NCI-H2029 (cell line): ENCODE data around the gene MORC2.

ENCODE experiments used
- DNase-seq: peaks from one replicate; lab custom pipeline; 2025; lab: John Stamatoyannopoulos, UW

The MORC2 gene

DNA sequence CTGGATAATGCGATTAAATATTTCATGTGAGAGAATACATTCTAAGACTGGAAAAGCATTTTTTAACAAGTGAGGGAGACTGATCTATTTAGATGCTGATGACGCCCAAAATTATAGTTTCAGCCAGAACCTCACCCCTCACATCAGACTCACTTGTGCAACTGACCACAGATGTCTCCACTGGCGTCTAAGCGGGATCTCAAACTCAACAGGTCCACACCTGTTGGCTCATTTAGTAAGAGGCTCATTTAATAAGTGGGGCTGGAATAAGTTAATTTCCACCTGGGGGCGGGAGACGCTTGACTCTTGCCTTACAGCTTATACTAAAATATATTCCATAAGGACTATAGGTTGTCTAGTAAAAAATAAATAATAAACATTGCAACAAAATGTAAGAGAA lies 47.5 kb downstream of the MORC2 start:
- no peak for DNase-seq

DNA sequence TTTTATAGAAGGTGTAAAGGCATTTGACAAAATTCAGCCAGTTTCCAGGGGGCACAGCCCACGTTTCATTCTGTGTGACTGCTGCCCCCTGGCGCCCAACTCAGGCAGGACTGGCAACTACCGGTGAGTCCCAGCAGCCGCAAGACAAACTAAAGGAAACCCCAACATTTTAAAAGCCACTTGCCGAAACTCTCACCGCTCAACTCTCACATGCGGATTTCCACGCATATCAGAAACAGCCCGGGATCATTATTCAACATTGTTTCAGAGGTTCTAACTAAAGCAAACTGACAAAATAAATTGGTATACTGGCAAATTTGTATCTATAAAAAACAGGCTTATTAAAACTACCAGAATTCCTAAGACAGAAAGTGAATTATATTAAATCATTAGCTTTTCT lies 48.2 kb downstream of the MORC2 start:
- DNase-seq, result no peak

DNA sequence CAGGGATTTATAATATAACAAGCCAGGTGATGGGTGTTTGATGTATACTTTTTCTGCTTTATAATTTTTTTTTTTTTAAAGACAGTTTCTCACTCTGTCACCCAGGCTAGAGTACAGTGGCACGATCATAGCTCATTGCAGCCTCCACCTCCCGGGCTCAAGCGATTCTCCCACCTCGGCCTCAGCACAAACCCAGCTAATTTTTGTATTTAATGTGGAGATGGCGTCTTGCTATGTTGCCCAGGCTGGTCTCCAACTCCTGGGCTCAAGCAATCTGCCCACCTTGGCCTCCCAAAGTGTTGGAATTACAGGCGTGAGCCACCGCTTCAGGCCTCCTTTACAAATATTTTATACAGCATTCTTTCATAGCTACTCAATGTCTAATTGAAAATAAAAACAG lies 48.6 kb downstream of the MORC2 start:
- DNase-seq, result no peak

DNA sequence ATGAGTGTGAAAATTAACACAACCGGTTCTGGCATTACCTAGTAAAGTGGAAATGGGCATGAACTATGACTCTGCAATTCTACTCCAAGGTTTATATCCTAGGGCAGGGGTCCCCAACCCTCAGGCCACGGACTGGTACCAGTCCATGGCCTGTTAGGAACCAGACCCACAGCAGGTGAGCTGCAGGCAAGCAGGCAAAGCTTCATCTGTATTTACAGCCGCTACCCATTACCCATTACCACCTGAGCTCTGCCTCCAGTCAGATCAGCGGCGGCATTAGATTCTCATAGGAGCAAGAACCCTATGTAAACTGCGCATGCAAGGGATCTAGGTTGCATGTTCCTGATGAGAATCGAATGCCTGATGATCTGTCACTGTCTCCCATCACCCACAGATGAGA lies 49.8 kb downstream of the MORC2 start:
- no peak for DNase-seq

DNA sequence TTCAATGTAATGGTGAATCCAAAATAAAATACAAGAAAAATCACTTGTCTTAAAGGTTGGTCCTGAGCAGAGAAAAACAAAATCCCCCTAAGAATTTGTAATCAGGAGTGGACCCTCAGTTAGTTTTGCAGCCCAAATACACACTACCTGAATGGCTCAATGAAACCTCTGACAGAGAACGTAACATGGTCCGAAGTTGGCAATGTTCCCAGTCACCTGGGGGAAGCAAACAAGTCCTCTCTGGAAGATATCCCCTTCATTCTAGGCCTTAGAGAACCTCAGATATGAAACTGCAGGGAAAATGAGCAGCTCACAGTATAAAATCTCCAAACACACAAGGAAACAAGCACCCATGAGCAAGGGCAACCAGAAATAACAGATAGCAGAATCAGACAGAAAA lies 58.2 kb downstream of the MORC2 start:
- no peak for DNase-seq

DNA sequence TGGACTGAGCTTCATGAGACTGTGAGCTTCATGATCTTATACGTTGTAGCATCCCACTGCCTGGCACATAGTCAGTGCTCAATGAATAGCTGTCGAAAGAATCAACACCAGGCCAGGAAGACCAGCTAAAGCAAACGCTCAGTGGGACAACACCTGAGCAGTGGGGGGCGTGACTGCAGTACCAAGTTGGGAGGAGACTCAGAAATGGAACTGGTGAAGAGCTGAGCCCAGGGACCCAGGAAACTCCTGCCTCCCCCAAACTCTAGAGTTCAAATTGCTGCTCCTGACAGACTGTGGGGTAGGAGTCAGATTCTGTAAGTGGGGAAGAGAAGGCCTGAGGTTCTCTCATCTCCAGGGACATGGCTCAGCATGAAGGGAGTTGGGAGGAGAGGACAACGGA lies 59.3 kb downstream of the MORC2 start:
- no peak for DNase-seq

DNA sequence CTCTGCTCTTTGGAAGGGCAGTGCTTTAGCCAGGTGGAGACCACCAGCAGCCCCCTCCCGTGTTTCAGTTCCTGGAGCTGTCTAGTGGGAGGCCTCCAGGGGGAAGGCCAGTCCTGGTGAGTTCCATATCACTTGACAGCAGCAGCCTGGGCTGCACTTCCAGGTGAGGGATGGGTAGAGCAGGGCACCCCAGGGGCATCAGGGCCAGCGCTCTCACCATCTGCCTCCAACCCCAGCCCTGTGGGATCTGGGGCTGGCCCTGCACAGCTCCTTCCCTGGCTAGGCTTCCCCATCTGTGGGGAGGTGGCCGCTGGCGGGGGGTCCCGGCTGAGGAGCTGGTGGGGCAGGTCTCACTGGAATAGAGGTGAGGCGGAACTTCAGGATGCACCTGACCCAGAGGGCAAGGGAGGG lies 60.5 kb downstream of the MORC2 start:
- no peak for DNase-seq

DNA sequence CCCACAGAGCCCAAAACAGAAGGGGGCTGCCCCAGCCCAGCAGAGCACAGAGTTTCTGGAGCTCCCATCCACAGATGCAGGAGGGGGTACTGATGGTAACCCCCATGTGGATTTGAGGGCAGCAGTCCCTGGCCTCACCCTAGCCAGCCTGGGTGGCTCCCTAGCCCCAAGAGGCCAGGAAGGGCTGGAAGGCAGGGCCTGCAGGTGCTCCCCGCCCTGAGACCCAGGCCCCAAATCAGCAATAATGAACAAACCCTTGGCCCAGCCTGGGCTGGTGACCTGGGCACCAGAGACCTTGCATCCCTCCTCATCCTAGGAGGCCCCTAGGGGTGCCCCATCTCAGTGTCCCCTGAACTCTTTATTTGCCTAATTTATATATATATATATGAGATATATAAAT lies 61.6 kb downstream of the MORC2 start:
- no peak for DNase-seq

DNA sequence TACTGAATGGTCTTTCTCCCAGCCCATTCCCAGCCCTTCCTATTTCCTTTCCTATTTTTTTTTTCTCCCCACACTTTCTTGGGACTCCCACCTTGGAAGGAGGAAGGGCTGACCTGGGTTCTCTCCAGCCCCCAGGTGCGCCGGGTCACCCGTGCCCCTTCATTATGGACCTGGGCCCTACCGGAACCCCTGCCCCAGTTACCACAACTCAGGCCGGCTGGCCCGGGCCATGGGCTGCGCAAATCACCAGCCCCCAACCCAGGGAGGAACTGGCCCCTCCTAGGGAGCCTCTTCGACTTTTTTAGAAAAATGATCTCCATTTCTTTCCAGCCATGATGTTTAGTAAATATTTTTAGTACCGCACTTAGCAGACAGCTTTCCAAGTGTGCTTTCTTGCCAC lies 62.2 kb downstream of the MORC2 start:
- DNase-seq, result no peak

DNA sequence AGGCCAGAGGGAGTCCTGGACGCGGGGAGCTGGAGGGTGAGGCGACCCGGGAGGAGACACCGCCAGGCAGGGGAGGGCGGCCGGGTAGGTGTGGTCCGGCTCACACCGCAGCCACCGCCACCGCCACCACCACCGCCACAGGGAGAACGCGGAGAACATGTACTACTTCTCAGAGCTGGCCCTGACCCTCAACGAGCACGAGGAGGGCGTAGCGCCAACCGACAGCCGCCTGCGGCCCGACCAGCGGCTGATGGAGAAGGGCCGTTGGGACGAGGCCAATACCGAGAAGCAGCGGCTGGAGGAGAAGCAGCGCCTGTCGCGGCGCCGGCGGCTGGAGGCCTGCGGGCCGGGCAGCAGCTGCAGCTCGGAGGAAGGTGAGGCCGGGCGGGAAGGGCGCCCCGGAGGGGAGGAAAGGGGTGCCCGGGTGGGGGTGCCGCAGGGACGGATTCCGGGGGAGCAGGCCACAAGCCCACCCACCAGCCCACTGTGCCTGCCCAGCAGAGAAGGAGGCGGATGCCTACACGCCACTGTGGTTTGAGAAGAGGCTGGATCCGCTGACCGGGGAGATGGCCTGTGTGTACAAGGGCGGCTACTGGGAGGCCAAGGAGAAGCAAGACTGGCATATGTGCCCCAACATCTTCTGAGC lies 62.8 kb downstream of the MORC2 start:
- no peak for DNase-seq

DNA sequence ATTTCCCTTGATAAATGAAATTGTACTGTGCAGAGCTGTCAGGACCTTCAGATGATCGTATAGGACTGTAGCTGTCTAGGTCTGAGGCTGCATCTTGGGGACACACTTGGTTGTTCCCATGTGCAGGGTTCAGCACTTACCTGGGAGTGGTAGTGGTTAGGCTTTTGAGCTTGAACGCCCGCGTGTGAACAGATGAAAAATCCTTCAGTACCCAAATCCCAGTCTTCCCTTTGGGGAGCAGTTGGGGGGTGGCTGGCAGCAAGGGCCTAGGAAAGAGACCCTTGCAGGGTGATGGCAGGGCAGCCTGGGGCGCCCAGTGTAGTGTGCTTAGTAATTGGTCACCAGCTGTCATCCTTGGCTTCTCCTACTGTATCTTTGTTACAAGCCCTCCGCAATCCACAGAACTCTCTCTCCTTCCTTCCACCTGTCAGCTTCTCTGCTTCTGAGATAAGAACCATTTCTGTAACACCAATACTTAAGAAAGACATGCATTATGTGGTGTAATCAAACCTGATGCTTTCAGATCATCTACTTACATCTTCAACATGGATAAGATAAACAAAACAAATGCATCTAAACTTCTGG lies 64.6 kb downstream of the MORC2 start:
- no peak for DNase-seq

DNA sequence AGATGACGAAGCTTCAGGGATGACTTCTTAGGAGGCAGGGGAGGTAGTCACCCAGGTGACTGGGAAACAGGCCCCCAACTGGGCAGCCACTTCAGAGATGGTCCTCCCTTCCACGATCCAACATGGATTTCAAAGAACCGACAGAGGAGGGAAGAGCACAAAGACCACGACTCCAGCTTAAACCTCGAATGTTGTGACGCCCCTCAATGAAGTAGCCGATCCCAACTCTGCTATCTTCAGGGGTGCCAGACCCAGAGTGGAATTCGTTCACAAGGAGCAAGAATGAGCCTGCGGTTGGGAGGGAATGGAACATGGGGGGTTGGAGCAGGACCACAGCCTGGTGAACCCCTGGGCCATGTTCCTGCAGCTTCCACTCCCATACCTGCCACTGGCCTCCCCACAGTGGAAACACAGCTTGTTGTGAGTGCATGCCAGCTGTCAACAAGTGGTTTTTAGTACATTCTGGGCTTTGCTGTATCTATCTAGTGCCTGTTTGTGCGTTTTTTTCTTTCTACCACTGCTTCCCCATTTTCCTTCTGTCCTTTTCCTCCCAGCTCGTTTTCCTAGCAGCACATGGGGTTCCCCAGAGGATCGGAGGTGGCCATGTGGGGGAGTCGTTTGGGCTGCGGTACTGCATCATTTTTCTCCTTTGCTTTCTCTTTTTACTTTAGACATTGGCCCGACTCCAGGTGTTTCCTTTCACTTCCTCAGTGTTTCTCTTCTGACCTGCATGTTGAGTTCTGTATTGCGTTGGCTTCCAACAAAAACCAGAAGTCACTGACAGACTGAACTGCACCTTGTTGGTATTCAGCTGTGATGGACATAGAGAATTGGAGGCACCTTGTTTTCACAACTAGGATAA lies 65.8 kb downstream of the MORC2 start:
- DNase-seq, result no peak

DNA sequence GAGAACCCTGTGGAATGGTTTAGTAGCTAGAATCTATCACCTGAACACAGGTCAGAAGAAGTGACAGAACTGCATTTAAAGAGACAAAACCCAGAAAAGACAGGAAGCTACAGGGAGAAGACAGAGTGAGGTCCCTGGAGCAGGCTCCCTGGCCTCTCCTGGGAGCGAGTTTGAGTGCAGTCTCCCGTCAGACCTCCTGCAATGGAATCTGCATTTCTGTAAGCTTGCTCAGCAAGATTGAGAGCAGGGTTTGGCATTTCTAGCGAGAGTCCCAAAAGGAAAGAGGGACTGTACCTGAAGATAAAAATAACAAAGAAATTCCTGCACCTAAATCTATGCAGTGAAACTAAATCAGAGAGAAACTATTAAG lies 74.2 kb downstream of the MORC2 start:
- no peak for DNase-seq

DNA sequence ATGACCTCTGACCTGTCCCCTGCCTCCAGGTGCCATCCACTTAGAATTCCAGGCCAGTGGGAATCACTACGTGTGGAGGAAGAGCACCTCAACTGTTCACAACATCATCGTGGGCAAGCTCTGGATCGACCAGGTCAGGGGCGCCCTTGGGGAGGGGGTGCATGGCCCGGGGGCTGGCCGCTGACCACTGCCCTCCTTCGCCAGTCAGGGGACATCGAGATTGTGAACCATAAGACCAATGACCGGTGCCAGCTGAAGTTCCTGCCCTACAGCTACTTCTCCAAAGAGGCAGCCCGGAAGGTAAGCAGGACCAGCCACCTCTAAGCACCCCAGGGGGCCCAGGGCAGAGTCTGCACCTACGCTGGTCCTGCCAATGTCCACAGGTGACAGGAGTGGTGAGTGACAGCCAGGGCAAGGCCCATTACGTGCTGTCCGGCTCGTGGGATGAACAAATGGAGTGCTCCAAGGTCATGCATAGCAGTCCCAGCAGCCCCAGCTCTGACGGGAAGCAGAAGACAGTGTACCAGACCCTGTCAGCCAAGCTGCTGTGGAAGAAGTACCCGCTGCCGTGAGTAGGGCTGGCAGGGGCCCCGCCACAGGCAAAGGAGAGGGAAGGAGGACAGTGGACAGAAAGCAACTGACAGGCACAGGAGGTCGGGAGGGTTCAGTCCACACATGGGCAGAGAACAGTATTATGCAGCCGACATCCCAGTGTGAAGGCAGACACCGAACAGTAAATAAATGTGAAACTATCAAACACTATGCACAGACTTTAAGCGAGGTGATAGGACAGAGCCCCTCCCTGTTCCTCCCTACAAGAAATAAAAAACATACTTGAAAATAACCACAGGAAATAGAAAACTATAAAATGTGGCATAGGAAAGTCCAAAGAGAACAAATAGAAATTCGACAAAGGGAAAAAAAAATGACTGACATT lies 74.9 kb downstream of the MORC2 start:
- DNase-seq, result no peak

DNA sequence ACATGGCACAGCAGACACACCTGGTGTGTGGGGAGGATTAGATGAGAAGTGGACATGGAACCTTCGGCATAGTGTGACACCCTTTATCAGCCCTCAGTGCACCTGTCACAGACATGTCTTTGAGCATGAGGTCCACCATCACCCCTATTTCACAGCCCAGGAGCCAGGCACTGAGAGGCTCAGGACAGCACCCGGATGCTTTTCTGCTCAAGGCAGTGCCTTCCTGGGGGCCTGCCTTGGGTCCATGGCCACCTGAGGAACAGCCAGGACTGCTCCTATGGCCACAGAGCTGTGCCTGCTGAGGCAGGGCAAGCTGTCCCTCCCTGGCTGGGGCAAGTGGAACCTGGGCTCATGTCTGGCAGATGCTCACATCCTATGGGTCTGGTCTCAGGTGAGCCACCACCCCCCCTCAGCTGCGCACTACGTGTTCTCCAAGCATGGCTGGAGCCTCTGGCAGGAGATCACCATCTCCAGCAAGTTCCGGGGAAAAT lies 75.8 kb downstream of the MORC2 start:
- DNase-seq, result no peak

DNA sequence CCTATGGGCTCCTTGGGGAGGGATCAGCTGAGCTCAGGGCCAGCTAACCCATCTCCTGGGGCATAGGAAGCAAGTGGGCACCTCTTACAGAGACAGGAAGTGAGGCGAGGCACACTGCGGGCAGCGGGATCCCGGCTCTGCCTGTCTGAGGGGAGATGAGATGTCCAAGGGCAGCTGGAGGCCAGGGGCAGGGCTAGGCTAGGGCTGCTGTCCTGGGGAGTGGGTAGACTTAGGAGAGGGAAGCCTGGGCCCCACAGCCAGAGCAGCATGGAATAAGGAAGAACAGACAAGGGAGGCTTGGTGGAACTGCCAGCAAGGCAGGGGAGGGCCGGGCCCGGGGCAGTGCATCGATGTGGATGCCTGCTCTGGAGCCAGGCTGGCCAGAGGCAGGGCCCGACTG lies 76.3 kb downstream of the MORC2 start:
- DNase-seq, result no peak

DNA sequence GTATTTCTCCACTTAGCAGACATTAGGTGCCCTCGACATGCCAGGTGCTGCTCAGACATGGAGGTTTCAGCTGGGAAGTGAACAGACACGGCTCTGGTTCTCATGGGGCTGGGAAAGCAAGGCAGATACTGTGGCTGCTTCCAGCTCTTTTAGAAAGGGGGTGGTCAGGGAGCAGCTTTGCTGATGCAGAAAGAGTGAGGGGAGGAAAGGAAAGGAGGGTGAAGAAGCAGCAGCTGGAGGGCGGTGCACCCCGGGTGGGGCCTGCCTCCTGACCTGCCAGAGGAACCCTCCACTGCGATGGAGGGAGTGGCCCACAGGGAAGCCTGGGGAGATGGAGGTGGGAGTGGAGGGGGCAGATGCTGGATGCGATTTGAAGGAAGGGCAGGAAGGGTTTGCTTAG lies 76.8 kb downstream of the MORC2 start:
- DNase-seq, result no peak

DNA sequence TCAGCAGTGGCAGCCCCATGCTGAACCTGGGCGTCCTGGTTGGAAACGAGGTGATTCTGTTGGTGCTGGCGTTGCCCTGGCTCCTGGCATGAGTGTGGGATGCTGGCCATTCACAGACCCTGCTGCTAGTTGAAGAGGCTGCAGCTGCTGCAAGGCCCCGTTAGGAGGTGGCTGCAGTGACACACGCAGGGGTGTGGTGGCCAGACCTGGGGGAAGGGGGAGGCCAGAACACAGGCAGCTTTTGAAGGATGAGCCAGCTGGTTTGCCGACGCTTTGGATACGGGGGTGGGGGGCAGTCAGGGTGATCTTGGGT lies 77.2 kb downstream of the MORC2 start:
- no peak for DNase-seq

DNA sequence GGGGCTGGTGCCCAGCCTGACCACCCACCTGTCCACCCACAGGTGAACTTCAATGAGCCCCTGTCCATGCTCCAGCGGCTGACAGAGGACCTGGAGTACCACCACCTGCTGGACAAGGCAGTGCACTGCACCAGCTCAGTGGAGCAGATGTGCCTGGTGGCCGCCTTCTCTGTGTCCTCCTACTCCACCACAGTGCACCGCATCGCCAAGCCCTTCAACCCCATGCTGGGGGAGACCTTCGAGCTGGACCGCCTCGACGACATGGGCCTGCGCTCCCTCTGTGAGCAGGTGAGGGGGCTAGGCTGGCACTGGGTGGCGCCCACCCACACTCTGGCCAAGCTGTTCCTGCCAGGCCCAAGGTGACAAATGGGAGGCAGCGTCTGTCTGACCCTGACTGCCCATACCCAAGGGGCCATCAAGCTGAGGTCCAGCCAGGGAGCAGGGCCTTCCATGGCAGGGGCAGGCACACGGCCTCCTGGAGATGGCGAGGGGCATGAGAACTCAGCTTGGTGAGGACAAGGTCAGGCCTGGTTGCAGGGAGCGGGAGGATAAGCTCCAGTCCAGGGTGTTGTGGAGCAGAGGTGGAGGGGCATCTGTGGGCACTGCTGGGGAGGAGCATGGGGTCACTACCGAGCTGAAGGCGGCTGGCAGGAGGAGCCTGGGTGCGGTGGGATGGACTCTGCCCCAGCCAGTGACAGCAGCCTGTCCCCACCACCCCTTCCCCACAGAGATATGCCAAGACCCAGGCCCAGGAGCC lies 77.7 kb downstream of the MORC2 start:
- DNase-seq, result no peak

DNA sequence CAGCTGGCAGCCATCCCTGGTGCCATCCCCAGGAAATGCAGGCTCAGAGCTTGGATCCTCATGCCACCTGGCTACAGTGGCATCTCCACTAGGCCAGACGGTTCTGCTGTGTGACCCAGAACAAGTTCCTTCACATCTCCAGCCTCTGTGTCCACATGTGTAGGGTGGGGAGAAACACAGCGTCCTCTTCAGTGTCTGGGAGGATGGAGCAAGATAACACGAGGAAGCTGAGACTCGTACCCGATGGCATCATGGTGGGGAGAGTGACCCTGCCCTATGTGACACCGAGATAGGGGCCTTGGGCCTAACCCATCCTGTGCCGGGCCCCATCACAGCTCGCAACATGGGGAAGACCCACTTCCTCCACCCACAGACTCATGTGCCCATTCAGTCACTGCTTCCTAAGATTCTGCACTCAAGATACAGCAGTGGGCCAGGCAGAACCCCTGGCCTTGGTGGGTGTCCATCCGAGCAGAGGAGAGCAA lies 78.5 kb downstream of the MORC2 start:
- no peak for DNase-seq

DNA sequence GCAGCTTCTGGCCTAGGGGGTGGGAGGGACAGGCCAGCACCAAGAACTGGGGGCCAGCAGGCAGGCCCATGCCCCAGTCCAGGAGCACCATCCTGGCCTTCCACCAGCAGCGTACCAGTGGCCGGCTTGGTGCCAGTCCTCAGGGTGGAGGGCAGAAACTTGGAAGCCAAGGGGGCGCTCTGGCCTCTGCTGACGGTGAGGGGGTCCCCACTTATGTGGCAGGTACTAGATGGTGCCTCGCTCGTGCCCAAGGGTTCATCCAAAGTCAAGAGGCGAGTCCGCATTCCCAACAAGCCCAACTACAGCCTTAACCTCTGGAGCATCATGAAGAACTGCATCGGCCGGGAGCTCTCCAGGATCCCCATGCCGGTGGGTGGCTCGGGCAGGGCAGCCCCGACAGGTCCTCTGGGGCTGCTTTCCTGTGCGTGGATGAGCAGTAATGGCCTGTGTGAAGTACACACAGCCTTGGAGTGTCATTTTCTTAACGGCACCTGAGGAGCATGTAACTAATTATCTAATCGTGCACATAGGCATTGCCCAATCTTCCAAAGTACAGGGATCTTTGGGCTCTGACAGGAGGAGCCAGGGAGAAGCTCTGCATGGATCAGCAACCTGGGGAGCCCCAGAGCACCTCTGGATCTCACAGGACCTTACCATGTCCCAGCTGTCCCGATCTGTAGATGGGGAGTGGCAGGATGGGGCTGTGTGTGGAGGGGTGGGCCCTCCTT lies 79.1 kb downstream of the MORC2 start:
- no peak for DNase-seq
